ENCODE data around the gene MAP6.
A peak's percentile ranks its signal among the peaks of the same experiment; 100 is the strongest.
"Not testable (repeated sequence)": the region's sequence is repeated elsewhere in the genome, so short reads cannot be mapped to it uniquely, and the experiment has no call there.

The MAP6 gene

GRCh38 chr11:75589933-75590332, 78.9 kb downstream of the MAP6 start:
- no peak for DNase-seq

- no peak for DNase-seq
Measured at GRCh38 chr11:75589051-75589450, 79.8 kb downstream of the MAP6 start.

GRCh38 chr11:75588051-75588481, 80.8 kb downstream of the MAP6 start:
- DNase-seq: no peak

- no peak for DNase-seq
Measured at GRCh38 chr11:75586395-75586794, 82.4 kb downstream of the MAP6 start.

GRCh38 chr11:75585293-75585670, 83.6 kb downstream of the MAP6 start:
- DNase-seq: no peak

- DNase-seq: not testable (repeated sequence)
Measured at GRCh38 chr11:75584659-75585292, 84.1 kb downstream of the MAP6 start.

- peak; percentile 94 for DNase-seq
Measured at GRCh38 chr11:75583718-75584658, 84.8 kb downstream of the MAP6 start.

- peak; percentile 93 for DNase-seq
Measured at GRCh38 chr11:75582895-75583717, 85.7 kb downstream of the MAP6 start.

- no peak for DNase-seq
Measured at GRCh38 chr11:75582506-75582894, 86.3 kb downstream of the MAP6 start.

GRCh38 chr11:75579841-75580240, 89.0 kb downstream of the MAP6 start:
- DNase-seq: no peak

- no peak for DNase-seq
Measured at GRCh38 chr11:75578977-75579376, 89.9 kb downstream of the MAP6 start.

- DNase-seq: no peak
Measured at GRCh38 chr11:75577207-75577606, 91.6 kb downstream of the MAP6 start.

GRCh38 chr11:75576499-75576918, 92.3 kb downstream of the MAP6 start:
- no peak for DNase-seq

GRCh38 chr11:75576017-75576416, 92.8 kb downstream of the MAP6 start:
- no peak for DNase-seq

- no peak for DNase-seq
Measured at GRCh38 chr11:75574698-75575602, 93.9 kb downstream of the MAP6 start.

GRCh38 chr11:75572744-75573143, 96.1 kb downstream of the MAP6 start:
- DNase-seq: no peak

- DNase-seq: no peak
Measured at GRCh38 chr11:75571625-75572024, 97.2 kb downstream of the MAP6 start.

- no peak for DNase-seq
Measured at GRCh38 chr11:75570559-75571139, 98.2 kb downstream of the MAP6 start.

- no peak for DNase-seq
Measured at GRCh38 chr11:75568616-75569219, 100.1 kb downstream of the MAP6 start.

GRCh38 chr11:75567971-75568370, 100.9 kb downstream of the MAP6 start:
- DNase-seq: no peak

- no peak for DNase-seq
Measured at GRCh38 chr11:75566763-75567279, 102.0 kb downstream of the MAP6 start.

Data from left hindlimb (tissue), 1 donor.